Measurements from ENCODE around the gene HHLA2. TPM values are rescaled to one million over a fixed set of nuclear protein-coding genes. Genes with fewer than 3 reads are reported as not detected.

Gene HHLA2
- total and polyA plus RNA-seq, 2 of the 8 experiments (the other 6 are each of a cell fraction or from before 2014, with no cell fraction given): not detected

GRCh38 chr3:108391917-108392593 is 95.7 kb downstream of the HHLA2 start:
- no peak overlapping the region for H2BK12ac ChIP-seq (ENCODE audit: low read depth, low read length)
- WGBS, 2 experiments (ENCODE audit: extremely low coverage in 1 of 2, insufficient coverage in 1 of 2, insufficient read length in 1 of 2, insufficient replicate concordance in 2 of 2, low coverage in 1 of 2, low lambda C conversion rate in 2 of 2, missing lambda C conversion rate in 1 of 2): 85% methylated on average over 3 of the region's 3 CpGs; no CpG with 5 or more reads in 1 of the 2 experiments
- no peak overlapping the region for H3K9ac ChIP-seq (replicated peaks in 1 of 4; ENCODE audit: extremely low read depth in 1 of 4, low read depth in 3 of 4, low read length in 3 of 4)
- no peak overlapping the region for H3K4ac ChIP-seq (replicated peaks; ENCODE audit: insufficient read length, low read depth, low read length)
- POLR2A ChIA-PET (ENCODE audit: partially characterized antibody): no interaction called here
- H2BK15ac ChIP-seq (ENCODE audit: low read length): no peak overlapping the region
- no peak for DNase-seq (ENCODE audit: low read depth in 1 of 2, low spot score in 2 of 2)
- no peak overlapping the region for H3K4me3 ChIP-seq (ENCODE audit: extremely low read depth in 1 of 4, insufficient read depth in 2 of 4, low read depth in 3 of 4, low read length in 4 of 4)
- no peak overlapping the region for H2AFZ ChIP-seq (ENCODE audit: low read length)
- no peak overlapping the region for H3K23ac ChIP-seq (ENCODE audit: insufficient read length)
- peaks cover 0 to 10% (median 8%) of the 10 kb centered on the region in 4 experiments; a peak in 4 of 7 replicates for H3K4me1 ChIP-seq (replicated peaks in 1 of 4; ENCODE audit: control insufficient read depth in 3 of 4, insufficient read depth in 4 of 4, low read length in 3 of 4)
- TF ChIP-seq POLR2A (IDR thresholded peaks at IDR 0.05; ENCODE audit: control extremely low read depth in 1 of 2, low read depth in 2 of 2, low read length in 2 of 2) (no peak), CHD2 (IDR thresholded peaks at IDR 0.05; ENCODE audit: low read length) (no peak), KDM5A (IDR thresholded peaks at IDR 0.05; ENCODE audit: low read length) (no peak), MAFK (IDR thresholded peaks at IDR 0.05; ENCODE audit: low read depth, low read length) (no peak), EZH2 (IDR thresholded peaks at IDR 0.05; ENCODE audit: low read depth, low read length, severe bottlenecking) (no peak), CTCF (IDR thresholded peaks at IDR 0.05; ENCODE audit: control extremely low read depth in 1 of 3, insufficient read depth in 1 of 3, low read depth in 1 of 3, low read length in 3 of 3) (no peak), TAF1 (IDR thresholded peaks at IDR 0.05; ENCODE audit: low read depth, low read length) (no peak)
- no peak overlapping the region for H2BK20ac ChIP-seq (ENCODE audit: low read length)
- H2BK120ac ChIP-seq (replicated peaks; ENCODE audit: low read depth, low read length): no peak overlapping the region
- no peak overlapping the region for H3K14ac ChIP-seq (ENCODE audit: insufficient read length)
- H2BK5ac ChIP-seq (ENCODE audit: low read depth, low read length): no peak overlapping the region
- no peak overlapping the region for H4K8ac ChIP-seq (ENCODE audit: extremely low read depth, insufficient read depth, low read length)
- H3K23me2 ChIP-seq (ENCODE audit: low read depth, low read length): no peaks in the 10 kb centered on the region
- H4K20me1 ChIP-seq (replicated peaks in 1 of 2; ENCODE audit: control insufficient read depth in 1 of 2, insufficient read depth in 2 of 2, low read length in 2 of 2): no peaks in the 10 kb centered on the region
- H4K91ac ChIP-seq (replicated peaks; ENCODE audit: insufficient read length, low read length): no peak overlapping the region
- no peaks in the 10 kb centered on the region for H3K79me2 ChIP-seq (ENCODE audit: control insufficient read depth in 1 of 2, insufficient read depth in 2 of 2, low read length in 2 of 2)
- CTCF ChIA-PET (ENCODE audit: partially characterized antibody): interaction anchor here (0.7 to 2.0 kb wide), 4 partner anchors 10 to 46 kb away, joined by 3 to 7 read pairs (median 3); no protein-coding TSS in a partner anchor
- no peak overlapping the region for H3K27ac ChIP-seq (ENCODE audit: low read depth, low read length)
- H2AK5ac ChIP-seq (ENCODE audit: low read depth, low read length): no peak overlapping the region
- H3K27me3 ChIP-seq (replicated peaks in 1 of 4; ENCODE audit: control insufficient read depth in 3 of 4, extremely low read depth in 1 of 4, insufficient read depth in 3 of 4, low read length in 3 of 4): no peaks in the 10 kb centered on the region
- H3K56ac ChIP-seq (replicated peaks; ENCODE audit: insufficient read length, low read depth, low read length): no peak overlapping the region
- H4K5ac ChIP-seq (ENCODE audit: insufficient read length, low read depth, low read length): no peak overlapping the region
- no peak for FAIRE-seq
- H3K4me2 ChIP-seq (ENCODE audit: insufficient read depth in 1 of 2, low read depth in 2 of 2, low read length in 2 of 2): no peak overlapping the region
- no peaks in the 10 kb centered on the region for H3K36me3 ChIP-seq (ENCODE audit: control insufficient read depth in 2 of 4, insufficient read depth in 4 of 4, low read length in 3 of 4)
- no peaks in the 10 kb centered on the region for H3K79me1 ChIP-seq (ENCODE audit: low read depth, low read length)
- no peaks in the 10 kb centered on the region for H3K9me3 ChIP-seq (ENCODE audit: insufficient read depth in 2 of 2, low read depth in 1 of 2, low read length in 1 of 2)
- no peak overlapping the region for H3K18ac ChIP-seq (ENCODE audit: extremely low read depth, low read length)
